ENCODE measurements around the gene OR10H4.

GRCh38 chr19:15998166-15998565 lies 49.4 kb downstream of the OR10H4 start:
- TF ChIP-seq POLR2A (IDR thresholded peaks at IDR 0.05) (no peak), CTCF (IDR thresholded peaks at IDR 0.05) (no peak), POLR2AphosphoS5 (IDR thresholded peaks at IDR 0.05) (no peak)

Measured in breast epithelium (tissue), 3 donors.